ENCODE measurements around the gene CLASP1.

DNA sequence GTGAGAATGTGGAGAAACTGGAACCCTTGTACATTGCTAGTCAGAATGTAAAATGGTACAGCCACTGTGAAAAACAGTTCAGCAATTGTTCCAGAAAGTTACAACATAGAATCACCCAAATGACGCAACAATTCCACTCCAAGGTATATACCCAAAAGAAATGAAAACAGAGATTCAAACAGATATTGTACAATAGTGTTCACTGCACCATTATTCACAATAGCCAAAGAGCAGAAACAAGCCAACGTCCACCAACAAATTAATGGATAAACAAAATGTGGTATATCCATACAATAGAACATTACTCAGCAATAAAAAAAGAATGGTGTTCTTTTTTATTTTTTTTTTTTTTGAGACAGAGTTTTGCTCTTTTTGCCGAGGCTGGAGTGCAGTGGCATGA is 10.9 kb downstream of the CLASP1 start:
- TF ChIP-seq, protein P1, sequence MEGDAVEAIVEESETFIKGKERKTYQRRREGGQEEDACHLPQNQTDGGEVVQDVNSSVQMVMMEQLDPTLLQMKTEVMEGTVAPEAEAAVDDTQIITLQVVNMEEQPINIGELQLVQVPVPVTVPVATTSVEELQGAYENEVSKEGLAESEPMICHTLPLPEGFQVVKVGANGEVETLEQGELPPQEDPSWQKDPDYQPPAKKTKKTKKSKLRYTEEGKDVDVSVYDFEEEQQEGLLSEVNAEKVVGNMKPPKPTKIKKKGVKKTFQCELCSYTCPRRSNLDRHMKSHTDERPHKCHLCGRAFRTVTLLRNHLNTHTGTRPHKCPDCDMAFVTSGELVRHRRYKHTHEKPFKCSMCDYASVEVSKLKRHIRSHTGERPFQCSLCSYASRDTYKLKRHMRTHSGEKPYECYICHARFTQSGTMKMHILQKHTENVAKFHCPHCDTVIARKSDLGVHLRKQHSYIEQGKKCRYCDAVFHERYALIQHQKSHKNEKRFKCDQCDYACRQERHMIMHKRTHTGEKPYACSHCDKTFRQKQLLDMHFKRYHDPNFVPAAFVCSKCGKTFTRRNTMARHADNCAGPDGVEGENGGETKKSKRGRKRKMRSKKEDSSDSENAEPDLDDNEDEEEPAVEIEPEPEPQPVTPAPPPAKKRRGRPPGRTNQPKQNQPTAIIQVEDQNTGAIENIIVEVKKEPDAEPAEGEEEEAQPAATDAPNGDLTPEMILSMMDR (IDR thresholded peaks at IDR 0.05; ENCODE audit: low read length): no peak
- no peak for TF ChIP-seq EZH2 (IDR thresholded peaks at IDR 0.05; ENCODE audit: borderline replicate concordance, low read length)

All from OCI-LY1 (cell line).